Neural progenitor cell (in vitro differentiated cells): Measurements from ENCODE around the gene FAM43B.

Experiments
- EZH2 ChIP-seq: fragments of 200-600 bp; sonication (generic); IDR thresholded peaks from 2 replicates; pipeline ENCODE4 v1.6.1; 2017; ENCODE audit warnings: antibody characterized with exemption, mild to moderate bottlenecking, moderate library complexity
- EZH2phosphoT487 ChIP-seq: fragments of 200-600 bp; sonication (generic); IDR thresholded peaks from 2 replicates; pipeline ENCODE4 v1.6.1; 2017; ENCODE audit warnings: antibody characterized with exemption
- TF ChIP-seq, protein P1 (sequence below): fragments of 200-600 bp; sonication (generic); IDR thresholded peaks from 2 replicates; pipeline ENCODE4 v1.5.1; 2017; ENCODE audit warnings: antibody characterized with exemption, mild to moderate bottlenecking

DNA sequence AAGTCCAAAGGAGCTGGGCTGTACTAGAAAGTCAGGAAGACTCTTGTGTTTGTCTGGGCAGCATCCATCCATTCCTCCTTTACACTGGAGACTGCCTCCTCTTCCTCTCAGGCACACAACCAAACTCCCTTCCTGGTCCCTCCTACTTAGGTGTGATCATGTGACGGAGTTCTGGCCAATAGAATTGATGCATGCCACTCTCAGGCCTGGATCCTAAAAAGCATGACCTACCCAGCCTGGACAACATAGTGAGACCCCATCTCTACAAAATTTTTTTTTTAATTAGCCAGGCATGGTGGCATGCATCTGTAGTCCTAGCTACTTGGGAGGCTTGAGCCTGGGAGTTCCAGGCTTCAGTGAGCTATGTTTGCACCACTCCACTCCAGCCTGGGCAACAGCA, 8.6 kb downstream of the FAM43B start:
- TF ChIP-seq, protein P1, sequence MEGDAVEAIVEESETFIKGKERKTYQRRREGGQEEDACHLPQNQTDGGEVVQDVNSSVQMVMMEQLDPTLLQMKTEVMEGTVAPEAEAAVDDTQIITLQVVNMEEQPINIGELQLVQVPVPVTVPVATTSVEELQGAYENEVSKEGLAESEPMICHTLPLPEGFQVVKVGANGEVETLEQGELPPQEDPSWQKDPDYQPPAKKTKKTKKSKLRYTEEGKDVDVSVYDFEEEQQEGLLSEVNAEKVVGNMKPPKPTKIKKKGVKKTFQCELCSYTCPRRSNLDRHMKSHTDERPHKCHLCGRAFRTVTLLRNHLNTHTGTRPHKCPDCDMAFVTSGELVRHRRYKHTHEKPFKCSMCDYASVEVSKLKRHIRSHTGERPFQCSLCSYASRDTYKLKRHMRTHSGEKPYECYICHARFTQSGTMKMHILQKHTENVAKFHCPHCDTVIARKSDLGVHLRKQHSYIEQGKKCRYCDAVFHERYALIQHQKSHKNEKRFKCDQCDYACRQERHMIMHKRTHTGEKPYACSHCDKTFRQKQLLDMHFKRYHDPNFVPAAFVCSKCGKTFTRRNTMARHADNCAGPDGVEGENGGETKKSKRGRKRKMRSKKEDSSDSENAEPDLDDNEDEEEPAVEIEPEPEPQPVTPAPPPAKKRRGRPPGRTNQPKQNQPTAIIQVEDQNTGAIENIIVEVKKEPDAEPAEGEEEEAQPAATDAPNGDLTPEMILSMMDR, result no peak
- TF ChIP-seq EZH2 (no peak), EZH2phosphoT487 (no peak)
